Keratinocyte (primary cell): ENCODE results near the gene SMOC1.

Source experiments
- CTCF ChIP-seq, 3 experiments: IDR thresholded peaks in 1 of 3; conservative IDR thresholded peaks in 1 of 3; optimal IDR thresholded peaks in 1 of 3; 2 replicates in 2 of 3; 3 replicates in 1 of 3; pipeline versions ENCODE3 to v1.5.1; 2011; ENCODE audit warnings: low read length in 3 of 3, mild to moderate bottlenecking in 3 of 3, moderate library complexity in 2 of 3, control low read depth in 1 of 3, inconsistent platforms in 1 of 3; ENCODE audit not compliant: insufficient read depth in 2 of 3; ENCODE audit errors: extremely low read depth in 1 of 3
- EZH2 ChIP-seq: IDR thresholded peaks from one replicate; pipeline ENCODE4 v1.6.1; 2012; ENCODE audit warnings: inconsistent platforms, mild to moderate bottlenecking, low read length, moderate library complexity

GRCh38 chr14:69972755-69973154 lies 93.5 kb downstream of the SMOC1 start:
- TF ChIP-seq EZH2 (no peak), CTCF (optimal IDR thresholded peaks at IDR 0.05 in 1 of 3, IDR thresholded peaks at IDR 0.05 in 1 of 3, conservative IDR thresholded peaks at IDR 0.05 in 1 of 3; ENCODE audit: extremely low read depth in 1 of 3, insufficient read depth in 2 of 3, low read length in 3 of 3) (no peak)
